NOMO-1 treated with dmso at 0.1 percent for 144 hours (cell line): ENCODE measurements around the gene ADTRP.
"Not testable (repeated sequence)": the region's sequence is repeated elsewhere in the genome, so short reads cannot be mapped to it uniquely, and the experiment has no call there.

Source experiments
- DNase-seq: peaks from one replicate; lab custom pipeline; 2025; ENCODE audit not compliant: unreplicated experiment; lab: John Stamatoyannopoulos, UW

ADTRP gene

GRCh38 chr6:11702089-11702488 is 76.5 kb downstream of the ADTRP start:
- no peak for DNase-seq

- no peak for DNase-seq
These were observed 77.0 kb downstream of the ADTRP start for GRCh38 chr6:11701573-11701972.

- DNase-seq: no peak
These were observed 78.4 kb downstream of the ADTRP start for GRCh38 chr6:11700118-11700718.

GRCh38 chr6:11699576-11699975 is 79.0 kb downstream of the ADTRP start:
- DNase-seq: no peak

- no peak for DNase-seq
These were observed 85.9 kb downstream of the ADTRP start for GRCh38 chr6:11692451-11693376.

GRCh38 chr6:11689847-11690246 is 88.8 kb downstream of the ADTRP start:
- no peak for DNase-seq

GRCh38 chr6:11689400-11689799 is 89.2 kb downstream of the ADTRP start:
- not testable (repeated sequence) for DNase-seq

- DNase-seq: no peak
These were observed 90.2 kb downstream of the ADTRP start for GRCh38 chr6:11688425-11688709.

GRCh38 chr6:11685481-11686093 is 93.0 kb downstream of the ADTRP start:
- no peak for DNase-seq

GRCh38 chr6:11684901-11685480 is 93.6 kb downstream of the ADTRP start:
- DNase-seq: no peak

- DNase-seq: peak; percentile 17
These were observed 94.7 kb downstream of the ADTRP start for GRCh38 chr6:11683871-11684270.

- DNase-seq: no peak
These were observed 96.0 kb downstream of the ADTRP start for GRCh38 chr6:11682561-11682975.

- DNase-seq: no peak
These were observed 96.8 kb downstream of the ADTRP start for GRCh38 chr6:11681770-11682169.

- DNase-seq: no peak
These were observed 97.2 kb downstream of the ADTRP start for GRCh38 chr6:11681357-11681756.

- DNase-seq: not testable (repeated sequence)
These were observed 98.1 kb downstream of the ADTRP start for GRCh38 chr6:11680479-11680878.

GRCh38 chr6:11679099-11679498 is 99.5 kb downstream of the ADTRP start:
- no peak for DNase-seq

GRCh38 chr6:11675601-11676000 is 103.0 kb downstream of the ADTRP start:
- DNase-seq: peak; percentile 16

GRCh38 chr6:11672669-11673068 is 105.9 kb downstream of the ADTRP start:
- no peak for DNase-seq

- DNase-seq: no peak
These were observed 106.3 kb downstream of the ADTRP start for GRCh38 chr6:11672256-11672655.

- DNase-seq: no peak
These were observed 108.9 kb downstream of the ADTRP start for GRCh38 chr6:11669696-11670095.

GRCh38 chr6:11668455-11668854 is 110.1 kb downstream of the ADTRP start:
- no peak for DNase-seq

- DNase-seq: no peak
These were observed 110.7 kb downstream of the ADTRP start for GRCh38 chr6:11667876-11668275.
